ENCODE measurements around the gene SPI1.

The SPI1 gene

DNA sequence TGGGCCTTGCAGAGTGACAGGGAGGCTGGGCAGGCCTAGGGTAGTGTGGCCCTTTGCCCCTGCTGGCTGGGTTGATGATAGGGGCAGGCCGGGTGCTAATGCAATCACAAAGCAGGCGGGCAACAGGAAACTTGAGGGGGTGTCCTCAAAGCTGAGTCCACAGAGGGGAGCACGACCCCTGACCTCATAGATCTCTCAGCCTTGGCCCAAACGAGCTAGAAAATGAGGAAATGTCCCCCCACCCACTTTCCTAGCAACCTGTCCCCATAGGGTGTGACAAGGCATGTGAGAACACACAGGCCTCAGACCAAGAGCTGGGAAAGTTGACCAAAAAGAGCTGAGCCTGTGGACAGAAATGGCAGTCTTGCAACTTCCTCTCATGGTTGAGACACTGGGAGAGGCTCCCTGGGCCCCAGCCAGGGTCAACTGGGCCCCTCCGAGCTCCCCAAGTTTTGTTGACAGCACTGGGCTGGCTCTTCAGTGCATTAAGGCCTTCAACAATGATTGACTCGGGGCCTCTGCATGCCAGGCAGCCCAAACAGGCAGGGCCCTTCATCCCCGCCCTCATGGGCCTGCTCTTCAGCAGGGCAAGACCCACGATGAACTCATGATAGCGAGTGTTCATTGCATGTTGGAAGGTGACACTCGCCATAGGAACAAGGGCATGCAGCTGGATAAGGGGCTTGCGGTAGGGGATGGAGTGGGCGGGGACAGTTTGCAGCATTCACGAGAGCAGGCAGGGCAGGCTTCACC lies 9.8 kb upstream of the SPI1 start:
- DNase-seq = no peak

DNA sequence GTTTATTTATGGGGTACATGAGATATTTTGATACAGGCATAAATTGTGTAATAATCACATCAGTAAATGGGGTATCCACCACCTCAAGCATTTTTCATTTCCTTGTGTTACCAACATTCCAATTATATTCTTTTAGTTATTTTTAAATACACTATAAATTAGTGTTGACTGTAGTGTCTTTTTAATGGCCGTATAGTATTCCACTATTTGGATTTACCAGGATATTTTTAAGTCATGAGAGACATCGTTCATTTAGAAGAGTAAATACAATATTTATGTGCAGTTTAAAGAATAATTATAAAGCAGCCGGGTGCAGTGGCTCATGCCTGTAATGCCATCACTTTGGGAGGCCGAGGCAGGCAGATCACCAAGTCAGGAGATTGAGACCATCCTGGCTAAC lies 6.2 kb upstream of the SPI1 start:
- DNase-seq = no peak

DNA sequence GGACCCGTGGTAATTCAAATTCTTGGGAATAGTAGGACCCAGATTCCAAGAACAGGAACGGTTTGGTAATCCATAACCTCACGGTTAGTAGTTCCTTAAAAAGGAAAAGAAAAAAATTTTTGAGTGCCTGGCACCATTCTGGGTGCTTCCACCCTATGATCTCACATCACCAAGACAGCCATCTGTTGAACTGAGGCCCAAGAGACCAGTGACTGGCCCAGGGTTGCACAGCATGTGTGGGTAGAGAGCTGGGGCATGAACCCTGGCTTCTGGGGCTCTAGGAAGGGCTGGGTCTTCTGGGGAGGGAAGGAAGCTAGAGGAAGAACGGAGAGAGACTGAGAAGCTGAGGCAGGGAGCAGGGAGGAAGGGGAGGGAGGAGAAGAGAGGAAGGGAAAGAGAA lies 4.7 kb upstream of the SPI1 start:
- no peak for DNase-seq

DNA sequence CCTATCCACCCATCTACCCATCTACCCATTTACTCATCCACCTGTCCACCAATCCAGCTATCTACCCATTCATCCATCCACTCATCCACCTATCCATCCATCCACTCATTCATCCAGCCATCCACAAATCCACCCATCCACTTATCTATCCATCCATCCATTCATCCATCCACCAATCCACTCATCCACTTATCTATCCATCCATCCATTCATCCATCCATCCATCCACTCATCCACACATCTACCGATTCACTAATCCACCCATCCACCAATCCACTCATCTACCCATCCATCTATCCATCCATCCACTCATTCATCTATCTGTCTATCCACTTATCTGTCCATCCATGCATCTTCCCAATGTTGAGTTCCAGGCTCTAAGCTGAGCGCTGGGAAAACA lies 1.7 kb upstream of the SPI1 start:
- DNase-seq = no peak

DNA sequence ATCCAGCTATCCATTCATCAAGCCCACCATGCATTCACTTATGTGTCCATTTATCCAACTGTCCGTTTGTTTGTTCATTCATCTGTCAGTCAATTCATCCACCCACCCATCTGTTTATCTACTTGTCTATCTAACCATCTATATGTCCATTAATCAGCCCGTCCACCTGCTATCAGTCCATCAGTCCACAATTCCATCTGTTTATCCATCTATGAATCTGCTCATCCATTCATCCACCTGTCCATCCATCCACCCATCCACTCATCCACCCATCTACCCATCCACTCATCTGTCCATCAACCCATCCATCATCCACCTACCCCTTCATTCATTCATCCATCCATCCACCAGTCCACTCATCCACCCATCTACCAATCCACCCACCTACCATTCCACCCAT lies 970 bp upstream of the SPI1 start:
- no peak for DNase-seq

DNA sequence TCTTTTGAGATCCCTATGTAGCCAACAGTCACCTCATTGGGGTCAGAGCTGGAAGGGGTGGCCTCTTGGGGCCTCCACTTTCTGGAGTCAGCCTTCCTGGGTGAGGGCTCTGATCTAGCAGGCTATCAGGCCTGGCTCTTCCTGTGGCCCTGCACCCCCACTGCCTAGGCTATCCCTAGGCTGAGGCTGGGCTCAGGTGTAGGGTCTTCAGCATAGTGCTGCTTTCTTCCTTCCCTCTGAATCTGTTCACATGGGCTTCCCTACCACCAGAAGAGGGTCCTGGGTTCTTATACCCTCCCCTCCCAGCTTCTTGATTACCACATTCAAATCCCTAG lies 456 bp upstream of the SPI1 start:
- no peak for DNase-seq

DNA sequence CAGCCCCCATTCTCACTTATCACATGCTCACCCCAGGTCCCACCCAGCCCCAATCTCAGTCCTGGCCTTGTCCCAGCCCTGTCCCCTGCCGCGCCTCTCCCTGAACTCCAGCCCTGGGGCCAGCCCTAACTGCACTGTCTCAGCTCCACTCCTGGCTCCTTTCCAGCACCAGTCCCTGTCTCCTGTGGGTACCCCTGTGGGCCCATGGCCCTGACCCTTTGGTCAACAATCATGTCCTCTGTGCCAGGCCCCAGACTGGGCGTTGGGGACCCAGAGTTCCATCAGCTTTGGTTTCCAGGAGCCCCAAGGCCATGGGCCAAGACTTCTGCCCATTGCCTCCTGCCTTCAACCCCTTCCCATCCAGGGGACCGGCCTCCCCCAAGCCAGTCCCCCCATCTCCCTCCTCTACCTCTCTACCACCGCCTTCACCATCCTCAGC lies 757 bp downstream of the SPI1 start:
- DNase-seq = no peak

DNA sequence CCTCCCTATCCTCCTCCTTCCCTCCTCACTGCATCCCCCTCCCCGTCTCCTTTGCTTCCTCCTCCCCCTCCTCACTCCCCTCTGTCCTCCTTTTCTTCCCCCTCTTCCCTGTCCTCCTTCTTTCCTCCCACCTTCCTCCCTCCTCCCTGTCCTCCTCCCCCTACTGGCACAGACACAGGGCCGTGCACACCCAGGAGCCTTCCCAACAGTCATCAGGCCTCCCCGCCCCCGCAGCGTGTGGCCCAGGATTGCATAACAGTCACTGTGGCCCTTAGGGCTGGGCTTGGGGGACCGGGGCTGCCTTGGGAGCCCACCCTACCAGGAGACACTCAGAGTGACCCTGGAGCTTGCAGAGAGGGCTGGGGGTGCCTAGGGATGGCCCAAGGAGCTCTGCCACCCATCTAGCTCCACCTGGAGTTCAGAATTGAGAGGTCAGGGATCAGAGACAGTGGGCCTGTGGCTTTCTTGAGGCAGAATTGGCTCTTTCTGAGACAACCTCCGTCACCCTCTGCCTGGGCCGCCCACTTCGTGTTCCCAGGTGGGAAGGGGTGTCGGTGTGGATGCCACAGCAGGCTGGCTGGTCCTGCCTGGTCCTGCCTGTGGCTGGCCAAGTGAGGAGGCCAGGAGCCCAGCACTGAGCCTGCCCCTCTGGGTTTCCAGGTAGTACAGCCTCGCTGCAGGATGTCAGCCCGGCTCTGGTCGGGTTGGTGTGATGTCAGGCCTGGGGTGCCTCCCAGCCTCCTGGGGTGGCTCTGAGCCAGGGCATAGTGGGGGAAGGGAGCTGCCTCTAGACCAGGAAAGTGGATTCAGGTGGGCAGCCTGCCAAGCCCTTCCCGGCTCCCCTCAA lies 1.6 kb downstream of the SPI1 start:
- no peak for DNase-seq

DNA sequence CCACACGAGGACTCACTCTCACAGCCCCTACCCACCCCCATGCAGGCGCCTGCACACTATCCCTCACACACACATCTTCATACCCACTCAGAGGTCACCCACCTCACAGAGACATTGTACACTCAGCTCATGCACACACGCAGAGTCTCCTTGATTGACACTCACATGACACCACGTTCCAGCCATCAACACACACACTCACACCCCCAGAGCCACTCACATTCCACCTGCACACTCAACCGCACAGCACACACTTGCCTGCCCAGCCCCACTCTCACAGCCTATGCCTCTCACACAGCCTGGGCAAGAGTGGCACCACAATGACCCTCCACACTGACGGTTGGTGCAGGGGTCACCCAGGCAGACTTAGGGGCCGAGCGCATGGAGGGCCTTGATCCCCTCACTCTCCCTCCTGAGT lies 2.2 kb downstream of the SPI1 start:
- no peak for DNase-seq

DNA sequence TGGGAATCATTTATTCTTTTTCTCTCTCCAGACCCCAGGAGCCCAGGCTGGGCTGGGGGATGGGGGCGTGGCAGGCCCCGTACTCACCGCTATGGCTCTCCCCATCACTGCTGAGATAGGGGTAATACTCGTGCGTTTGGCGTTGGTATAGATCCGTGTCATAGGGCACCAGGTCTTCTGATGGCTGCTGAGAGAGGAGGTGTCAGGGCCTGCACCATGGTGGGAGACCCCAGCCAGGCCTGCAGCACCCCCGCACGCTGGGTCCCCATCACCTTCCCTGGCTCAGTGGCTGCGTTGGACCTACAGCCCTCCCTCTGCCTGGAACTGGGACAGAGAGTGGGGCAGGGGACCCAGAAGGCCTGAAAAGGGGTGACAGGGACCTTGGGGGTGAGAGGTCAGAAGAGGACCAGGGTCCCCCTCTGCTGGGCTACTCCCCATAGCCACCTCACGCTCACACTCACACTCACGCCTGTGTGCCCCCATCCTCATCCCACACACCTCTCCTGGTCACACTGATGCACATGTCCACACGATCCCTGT lies 2.7 kb downstream of the SPI1 start:
- no peak for DNase-seq

DNA sequence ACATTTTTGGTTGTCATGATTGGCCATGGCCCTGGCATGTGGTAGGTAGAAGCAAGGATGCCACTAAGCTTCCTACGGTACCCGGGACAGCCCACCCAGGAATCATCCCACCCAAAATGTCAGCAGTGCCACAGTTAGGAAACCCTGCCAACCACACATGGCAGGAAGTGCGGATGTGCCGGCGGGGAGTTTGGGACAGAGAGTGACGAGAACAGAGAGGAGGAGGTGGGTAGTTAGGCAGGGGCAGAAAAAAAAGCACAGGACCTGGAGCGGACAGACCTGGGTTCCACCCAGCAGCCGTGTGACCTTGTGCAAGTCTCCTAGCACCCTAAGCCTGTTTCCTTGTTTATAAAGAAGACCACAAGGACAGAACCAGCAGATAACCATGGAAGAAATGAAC lies 3.3 kb downstream of the SPI1 start:
- DNase-seq = no peak

DNA sequence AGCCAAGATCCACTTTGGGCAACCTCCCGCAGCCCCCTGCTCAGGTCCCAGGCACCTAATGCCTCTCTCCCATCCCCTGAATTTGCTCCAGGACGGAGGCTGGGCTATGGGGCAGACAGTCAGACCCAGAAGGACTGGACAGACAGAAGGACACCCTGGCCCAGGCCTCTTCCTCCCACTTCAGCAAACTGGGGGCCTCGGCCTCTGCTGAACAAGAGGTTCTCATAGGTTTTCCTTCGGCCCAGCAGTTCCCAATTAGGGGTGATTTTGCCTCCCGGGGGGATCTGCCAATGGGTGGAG lies 3.7 kb downstream of the SPI1 start:
- no peak for DNase-seq

DNA sequence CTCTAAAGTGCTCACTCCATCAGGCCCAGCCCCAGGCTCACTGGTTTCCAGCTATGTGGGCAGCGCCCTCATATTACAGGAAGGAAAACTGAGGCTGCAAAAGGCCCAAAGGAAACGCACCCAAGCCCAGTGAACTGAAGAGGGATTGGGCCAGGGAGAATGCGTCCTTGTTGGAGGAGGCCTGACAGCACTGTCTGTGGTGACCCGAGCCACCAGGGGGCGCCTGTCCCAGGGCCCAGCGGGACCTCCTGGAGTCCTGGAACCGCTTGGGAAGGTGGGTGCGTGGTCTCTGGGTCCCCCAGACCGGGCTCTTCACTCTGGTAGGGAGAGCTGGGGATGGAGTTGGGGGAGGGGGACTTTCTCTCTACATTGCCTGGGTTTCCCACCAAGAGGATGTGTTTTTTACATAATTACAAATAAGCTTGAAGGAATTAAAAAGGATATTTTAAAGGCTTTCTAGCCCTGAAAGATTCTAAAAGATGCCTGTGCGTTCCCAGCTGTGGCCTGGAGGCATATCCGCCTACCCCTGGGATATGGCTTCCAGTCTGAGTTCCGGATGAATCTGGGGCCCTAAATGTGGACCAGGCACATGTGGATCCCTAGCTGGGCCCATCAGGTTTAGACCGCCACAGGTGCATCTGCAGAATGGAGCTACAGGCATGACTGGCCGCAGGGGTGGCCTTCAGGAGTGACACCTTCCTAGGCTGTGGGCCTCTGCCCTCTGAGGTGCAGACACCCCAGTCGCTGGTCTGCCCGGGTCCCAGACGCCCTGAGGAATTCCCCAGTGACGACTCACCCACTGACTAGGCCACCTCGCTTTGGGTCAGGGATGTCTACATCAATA lies 4.2 kb downstream of the SPI1 start:
- DNase-seq = peak; percentile 84

DNA sequence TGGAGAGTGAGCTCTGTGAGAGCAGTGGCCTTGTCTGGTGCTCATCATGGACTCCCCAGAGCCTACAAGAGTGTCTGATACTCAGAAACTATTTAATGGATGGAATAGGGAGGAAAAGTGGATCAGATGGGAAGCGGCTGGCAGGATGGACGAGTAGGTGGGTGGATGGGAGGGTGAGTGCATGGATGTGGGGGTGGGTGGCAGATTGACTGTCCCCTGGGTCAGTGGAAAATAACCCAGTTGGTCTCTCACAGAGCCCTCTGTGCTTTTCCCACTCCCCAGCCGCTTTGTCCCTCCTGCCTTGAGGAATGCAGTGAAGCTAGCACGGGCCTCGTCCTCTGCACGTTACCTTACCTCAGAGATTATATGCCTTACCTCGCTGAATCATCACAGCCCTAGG lies 5.9 kb downstream of the SPI1 start:
- no peak for DNase-seq

DNA sequence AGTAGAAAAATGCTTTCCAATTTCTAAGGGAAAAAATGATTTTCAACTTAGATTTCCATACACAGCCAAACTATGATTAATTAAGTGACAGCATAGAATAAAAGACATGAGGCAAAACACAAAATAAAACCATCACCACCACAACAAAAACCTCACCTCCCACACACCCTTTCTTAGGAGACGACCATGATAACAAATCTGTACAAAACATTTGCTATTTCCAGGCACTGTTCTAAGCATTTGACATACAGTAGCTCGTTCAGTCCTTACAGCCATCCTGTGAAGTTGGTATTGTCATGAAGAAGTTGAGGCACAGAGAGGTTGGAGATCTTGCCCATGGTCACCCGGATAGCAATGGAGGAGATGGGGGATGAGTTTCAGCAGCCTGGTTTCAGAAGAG lies 8.7 kb downstream of the SPI1 start:
- no peak for DNase-seq

DNA sequence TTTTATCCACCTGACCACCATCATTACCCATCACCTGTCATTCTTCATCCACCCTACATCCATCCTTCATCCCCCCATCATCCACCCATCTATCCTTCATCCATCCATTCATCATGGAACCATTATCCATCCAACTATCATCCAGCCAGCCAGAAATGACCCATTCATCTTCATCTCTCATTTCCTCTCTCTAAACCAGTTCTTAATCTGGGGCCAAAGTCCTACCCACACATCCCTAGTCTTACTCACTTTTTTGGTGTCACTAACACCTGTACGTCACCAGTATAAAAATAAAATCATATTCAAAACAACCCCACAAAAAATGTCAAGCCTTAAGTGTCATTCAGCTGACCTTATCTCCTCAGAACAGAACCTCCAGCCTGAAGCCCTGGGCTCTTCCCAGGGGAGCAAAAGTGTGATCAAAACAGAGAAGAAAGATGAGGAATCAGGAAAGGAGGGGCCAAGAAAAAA lies 12.3 kb downstream of the SPI1 start:
- no peak for DNase-seq

DNA sequence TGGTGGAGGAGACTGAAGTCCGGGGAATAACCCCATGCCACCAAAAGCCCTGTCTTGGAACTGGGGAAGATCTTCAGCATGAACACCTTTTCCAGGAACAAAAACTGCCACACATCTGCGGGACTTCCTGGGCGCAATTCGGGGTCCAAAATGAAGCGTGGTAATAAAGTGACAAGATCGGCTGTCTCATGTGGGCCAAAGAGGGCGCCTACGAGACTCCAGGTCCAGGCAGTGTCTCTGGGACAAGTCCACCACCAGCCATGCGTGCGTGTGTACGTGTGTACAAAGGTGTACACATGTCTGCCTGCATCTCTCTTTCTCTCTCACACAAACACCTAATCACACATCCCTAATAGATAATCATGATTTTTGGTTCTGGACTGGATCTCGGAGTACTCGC lies 16.9 kb downstream of the SPI1 start:
- DNase-seq = no peak

DNA sequence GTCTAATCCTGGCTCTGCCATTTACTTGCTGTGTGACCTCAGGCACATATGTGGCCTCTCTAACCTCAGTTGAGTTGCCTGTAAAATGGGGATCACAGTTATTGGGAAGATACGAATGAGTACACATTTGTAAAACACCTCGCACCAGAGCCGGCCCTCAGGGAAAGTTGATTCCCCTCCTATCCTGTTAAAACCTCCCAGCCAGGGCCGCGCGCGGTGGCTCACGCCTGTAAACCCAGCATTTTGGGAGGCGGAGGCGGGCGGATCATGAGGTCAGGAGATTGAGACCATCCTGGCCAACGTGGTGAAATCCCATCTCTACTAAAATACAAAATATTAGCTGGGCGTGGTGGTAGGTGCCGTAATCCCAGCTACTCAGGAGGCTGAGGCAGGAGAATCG lies 18.0 kb downstream of the SPI1 start:
- DNase-seq = no peak

DNA sequence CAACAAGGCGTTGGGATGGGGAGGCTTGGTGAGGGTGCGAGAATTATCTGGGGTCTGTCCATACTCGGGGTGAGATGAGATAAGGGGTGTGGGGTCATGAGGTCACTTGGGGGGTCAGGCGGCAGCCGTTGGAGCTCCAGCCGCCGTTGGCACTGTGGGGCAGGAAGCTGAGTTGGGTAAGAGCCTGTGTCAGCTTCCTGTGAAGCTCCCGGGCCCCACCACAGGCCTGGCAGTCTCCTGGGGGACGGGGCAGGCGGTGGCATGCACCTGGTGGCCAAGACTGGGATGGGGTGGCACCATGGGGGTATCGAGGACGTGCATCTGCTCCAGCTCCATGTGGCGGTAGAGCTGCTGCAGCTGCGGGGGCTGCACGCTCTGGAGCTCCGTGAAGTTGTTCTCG lies 18.8 kb downstream of the SPI1 start:
- DNase-seq = no peak

DNA sequence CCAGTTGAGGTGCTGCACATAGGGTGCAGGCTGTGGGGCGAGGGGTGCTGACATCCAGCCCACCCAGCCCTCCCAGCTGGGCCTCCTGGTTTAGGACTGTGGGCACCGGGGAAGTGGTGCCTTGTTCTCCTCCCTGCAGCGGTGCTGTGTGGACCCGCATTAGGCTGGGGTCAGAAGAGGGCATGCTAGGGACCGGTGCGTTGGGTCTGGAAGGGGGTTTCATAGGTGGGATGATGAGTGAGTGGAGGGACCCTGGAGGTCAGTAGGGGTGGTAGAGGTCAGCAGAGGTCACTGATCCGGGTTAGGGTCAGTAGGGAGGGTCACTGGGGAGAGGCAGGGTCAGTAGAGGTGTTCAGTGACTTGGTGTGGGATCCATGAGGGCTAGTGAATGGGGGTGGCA lies 19.2 kb downstream of the SPI1 start:
- no peak for DNase-seq

DNA sequence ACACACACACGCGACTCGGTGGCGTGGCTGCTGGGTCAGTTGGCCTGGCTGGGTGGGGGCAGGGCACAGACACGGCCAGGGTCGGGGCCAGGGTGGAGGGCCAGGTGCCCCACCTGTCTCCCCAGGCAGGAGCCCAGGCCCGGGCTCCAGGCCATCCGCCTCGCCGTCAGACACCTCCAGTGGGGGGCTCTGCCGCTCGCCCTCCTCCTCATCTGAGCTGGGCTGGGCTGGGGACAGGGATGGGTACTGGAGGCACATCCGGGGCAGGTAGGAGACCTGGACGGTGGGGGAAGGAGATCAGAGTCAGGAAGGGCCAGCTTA lies 19.7 kb downstream of the SPI1 start:
- no peak for DNase-seq

DNA sequence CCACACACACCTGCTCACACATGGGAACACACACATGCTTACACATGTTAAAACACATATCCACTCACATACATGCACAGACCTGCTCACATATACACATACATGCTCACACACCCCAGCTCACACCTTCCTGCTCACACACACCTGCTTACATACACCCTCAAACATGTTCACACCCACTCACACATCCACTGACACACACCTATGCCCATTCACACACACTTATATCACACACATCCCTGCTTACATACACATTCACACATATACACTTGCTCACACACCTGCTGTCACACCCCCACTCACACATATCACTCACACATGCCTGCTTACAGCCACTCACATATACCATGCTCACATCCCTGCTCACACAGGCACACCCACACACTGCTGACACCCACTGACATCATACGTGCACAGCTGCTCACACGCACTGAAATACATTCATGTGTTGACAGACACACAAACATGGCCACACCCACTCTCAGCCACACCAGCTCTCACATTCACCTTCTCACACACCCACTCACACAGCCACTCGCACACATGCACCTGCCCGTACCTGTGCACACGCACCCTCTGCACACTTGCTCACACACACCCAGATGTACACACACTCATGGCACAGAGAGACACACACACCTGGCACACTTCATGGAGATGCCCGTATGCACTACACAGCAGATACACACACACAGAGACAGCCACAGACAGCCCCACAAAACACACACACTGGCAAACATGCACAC lies 20.2 kb downstream of the SPI1 start:
- DNase-seq = no peak

DNA sequence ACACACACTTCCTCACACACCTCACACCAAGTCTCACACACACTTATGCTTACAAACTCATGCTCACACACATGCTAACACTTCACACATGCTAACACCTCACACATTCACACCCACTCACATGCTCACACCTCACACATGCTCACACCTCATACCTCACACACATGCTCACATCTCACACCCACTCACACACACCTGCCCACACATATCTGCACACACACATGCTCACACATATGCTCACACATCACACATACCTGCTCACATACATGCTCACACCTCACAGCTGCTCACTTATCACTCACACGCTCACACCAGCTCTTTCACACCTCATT lies 21.4 kb downstream of the SPI1 start:
- no peak for DNase-seq
